Cerebellar nuclear complex (tissue), 1 donor: Measurements from ENCODE around the gene SASH1.

ENCODE experiments used
- DNase-seq, 2 experiments: peaks; one replicate each; lab custom pipeline; 2025; lab: John Stamatoyannopoulos, UW

The SASH1 gene

DNA sequence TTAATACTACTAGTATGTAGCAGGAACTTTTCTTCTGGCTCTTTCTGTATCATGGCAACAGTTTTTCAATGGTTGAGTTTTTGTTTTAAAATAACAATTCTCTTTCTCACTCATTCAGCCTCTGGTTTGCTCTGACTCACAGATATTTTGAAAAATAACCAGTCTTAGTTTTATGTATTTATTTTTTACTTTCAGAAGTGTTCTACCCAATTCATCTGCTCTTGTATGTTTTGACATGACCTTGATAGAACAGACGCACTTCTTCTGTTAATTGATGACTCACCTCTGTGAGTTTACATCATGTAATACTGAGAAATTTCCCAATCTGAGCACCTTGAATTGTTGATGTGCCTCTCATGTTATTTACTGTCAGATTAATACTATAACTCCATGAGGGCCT, 178.9 kb downstream of the SASH1 start:
- no peak for DNase-seq

DNA sequence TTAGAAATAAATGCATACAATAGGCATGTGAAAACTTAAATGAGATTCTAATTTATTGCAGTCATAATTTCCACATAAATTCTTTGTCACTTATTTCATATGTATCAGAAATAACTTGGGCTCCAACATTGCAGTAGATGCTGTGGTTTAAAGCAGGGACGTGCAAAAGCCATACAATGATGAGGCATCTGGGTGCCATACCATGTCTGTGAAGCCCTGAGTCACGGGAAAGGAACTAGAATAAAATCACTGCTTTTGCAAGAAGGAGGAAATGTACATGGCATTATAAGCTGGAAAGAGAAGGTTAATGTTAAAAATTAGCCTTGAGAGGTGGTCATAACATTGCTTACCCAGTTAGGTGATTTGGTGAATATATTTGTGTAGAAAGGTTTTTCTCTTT, 180.4 kb downstream of the SASH1 start:
- DNase-seq = no peak

DNA sequence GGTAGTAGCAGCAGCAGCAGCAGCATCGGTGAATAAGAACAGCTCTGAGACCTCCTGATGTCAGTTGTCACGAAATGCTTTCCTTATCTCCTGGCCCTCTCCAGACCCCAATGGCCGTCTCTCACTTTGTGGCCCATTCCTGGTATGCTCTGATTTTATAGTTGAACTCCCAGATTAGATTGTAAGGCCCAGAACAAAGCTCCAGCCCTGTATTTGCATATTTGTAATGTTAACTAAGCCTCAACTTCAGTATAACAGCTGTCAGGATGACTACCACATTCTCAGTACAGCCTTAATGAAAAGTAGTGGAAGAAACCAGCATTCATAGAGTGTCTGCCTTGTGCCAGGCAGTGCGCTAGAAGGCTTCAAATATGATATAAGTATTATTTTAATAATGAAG, 180.9 kb downstream of the SASH1 start:
- no peak for DNase-seq

DNA sequence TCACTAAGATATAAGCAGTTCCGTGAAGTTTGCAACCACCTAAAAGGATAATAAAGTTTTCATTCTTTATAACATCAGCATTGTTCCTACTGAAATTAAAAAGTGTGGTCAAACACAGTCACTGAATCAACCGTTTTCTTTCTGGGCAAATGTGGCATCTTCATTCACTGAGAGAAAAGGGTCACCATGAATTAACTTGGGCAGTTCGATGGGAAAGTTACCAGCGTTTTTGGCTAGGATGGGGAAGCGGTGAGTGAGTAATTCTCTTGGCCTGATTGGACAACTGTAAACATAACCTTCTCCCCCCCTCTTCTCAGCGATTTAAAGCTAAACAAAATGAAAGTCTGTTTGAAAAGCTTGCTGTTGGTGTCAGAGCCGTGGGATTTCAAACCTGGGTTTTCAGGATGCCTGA, 181.8 kb downstream of the SASH1 start:
- no peak for DNase-seq

DNA sequence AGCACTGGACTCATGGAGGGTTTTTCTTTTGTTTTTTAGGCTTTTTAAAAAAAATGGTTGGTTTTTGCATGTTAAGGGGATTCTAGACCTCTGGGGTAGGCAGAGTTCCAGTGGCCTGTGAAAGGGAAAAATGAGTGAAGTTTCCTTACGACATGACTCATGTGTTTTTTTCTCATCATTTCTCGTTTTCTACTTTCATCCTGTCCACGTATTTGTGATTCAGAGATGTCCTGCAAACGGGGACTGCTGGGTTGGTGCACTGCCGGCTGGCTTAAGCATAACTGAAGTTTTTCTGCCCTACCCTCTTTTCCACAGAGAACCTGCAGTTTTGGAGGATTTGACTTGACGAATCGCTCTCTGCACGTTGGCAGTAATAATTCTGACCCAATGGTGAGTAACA, 182.3 kb downstream of the SASH1 start:
- DNase-seq = no peak

DNA sequence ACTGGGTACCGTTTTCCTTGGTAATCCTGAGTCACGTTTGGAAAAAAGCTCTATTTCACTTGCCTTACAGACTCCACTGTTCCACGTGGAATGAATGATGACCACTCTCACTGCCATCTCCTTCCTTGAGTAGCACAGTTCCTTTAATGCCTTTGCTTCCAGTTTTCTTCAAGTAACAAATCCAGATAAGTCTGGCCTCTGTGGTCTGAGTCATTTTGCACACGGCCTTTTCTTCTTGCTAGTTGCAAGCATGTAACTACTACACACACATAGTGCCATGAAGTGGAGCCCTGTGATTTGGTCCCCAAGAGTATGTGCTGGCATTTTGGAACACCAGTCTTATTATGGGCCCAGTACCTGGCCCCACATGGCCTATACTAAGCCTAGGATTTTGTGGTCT, 182.8 kb downstream of the SASH1 start:
- no peak for DNase-seq

DNA sequence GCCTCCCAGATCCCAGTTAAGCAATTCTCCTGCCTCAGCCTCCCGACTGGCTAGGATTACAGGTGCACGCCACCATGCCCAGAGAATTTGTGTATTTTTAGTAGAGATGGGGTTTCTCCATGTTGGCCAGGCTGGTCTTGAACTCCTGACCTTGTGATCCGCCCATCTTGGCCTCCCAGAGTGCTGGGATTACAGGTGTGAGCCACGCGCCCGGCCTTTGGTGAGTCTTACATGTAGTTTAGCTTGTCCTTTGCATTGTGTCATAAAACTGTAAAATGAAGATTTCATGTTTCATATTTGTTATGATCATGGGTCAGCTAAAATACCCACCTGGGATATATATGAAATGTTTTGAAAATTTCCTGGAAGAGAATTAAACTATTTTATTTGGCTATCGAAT, 183.5 kb downstream of the SASH1 start:
- no peak for DNase-seq

DNA sequence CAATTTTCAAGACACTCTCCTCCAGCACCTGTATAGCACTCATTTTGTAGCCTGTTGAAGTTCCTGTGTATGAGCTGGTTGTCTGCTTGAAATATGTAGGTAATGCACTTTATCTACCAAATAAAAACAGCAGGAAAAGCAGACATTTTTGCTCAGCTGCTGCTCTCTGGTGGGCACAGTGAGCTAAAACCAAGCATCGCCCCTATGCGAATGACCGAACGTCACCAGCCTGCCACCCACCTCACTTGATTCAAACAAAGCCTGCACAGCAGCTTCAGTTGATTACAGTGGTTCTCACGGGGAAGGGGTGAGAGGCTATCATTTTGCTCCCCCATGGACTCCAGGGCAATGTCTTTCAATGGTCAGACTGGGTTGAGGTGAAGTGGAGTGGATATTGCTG, 185.7 kb downstream of the SASH1 start:
- DNase-seq = no peak

DNA sequence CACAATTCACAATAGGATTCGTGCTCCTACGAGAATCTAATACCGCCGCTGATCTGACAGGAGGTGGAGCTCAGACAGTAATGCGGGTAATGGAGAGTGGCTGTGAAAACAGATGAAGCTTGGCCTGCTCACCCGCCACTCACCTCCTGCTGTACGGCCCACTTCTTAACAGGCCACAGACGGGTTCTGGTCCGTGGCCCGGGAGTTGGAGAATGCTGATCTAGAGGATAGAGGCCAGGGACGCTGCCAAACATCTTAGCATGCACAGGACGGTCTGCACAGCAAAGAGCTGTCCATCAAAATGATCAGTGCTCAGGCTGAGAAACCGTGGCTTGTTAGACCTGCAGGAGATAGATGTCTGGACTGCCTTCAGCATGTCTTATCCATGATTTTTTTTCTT, 186.4 kb downstream of the SASH1 start:
- DNase-seq = no peak

DNA sequence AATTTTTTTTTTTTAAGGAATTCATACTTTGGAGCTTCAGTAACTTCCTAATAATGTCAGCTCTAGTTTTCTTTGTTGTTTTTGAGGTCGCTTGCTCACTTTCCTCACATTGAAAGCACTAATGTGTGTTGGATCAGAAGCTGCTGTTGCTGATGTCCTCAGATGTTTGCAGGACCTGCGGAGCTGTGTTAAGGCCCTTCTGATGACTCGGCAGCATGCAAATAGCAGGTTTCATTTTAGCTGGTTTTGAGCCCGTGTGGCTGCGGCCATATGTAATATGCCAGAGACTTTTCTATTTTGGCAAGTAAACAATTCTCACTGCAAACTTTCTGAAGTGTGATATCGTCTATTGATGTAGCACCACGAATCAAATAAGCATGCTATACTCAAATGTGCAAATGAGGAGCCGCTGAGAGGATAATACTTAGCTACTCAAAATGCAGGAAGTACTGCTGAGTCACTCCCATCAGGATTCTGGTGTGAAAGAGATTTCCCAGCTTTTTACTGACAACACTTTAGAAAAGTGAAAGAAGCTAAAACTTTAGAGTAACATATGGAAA, 187.8 kb downstream of the SASH1 start:
- DNase-seq = no peak

DNA sequence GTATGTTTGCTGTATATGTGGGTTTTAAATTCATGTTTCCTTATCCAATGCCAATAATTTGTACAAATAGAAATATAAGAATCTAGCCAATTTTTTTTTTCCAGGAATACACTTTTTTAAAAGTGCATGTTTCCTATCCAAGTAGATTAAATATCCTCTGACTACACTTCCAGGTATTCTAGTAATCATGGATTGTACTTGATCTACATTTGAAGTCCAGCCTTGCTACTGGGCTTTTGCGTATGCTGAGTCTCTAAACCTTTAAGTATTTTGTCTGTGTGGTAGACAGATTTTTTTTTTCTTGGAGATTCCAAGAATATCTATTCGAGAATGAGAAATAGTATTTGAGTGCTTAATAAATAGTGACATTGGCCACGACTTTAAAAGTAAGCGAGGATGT, 188.3 kb downstream of the SASH1 start:
- DNase-seq = no peak

DNA sequence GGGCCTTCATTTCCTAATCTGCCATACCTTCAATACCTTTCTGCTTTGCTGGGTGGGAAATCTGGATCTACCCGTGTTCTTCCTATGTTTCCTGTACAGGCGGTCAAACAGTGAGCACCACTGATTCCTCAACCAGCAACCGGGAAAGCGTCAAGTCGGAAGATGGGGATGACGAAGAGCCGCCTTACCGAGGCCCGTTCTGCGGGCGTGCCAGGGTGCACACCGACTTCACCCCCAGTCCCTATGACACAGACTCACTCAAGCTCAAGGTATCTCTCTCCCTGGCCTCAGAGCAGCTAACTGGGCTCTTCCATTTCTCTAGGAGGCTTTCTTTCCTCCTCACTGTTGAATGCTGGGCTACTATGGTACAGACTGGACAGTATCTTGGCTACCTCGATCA, 190.1 kb downstream of the SASH1 start:
- no peak for DNase-seq

DNA sequence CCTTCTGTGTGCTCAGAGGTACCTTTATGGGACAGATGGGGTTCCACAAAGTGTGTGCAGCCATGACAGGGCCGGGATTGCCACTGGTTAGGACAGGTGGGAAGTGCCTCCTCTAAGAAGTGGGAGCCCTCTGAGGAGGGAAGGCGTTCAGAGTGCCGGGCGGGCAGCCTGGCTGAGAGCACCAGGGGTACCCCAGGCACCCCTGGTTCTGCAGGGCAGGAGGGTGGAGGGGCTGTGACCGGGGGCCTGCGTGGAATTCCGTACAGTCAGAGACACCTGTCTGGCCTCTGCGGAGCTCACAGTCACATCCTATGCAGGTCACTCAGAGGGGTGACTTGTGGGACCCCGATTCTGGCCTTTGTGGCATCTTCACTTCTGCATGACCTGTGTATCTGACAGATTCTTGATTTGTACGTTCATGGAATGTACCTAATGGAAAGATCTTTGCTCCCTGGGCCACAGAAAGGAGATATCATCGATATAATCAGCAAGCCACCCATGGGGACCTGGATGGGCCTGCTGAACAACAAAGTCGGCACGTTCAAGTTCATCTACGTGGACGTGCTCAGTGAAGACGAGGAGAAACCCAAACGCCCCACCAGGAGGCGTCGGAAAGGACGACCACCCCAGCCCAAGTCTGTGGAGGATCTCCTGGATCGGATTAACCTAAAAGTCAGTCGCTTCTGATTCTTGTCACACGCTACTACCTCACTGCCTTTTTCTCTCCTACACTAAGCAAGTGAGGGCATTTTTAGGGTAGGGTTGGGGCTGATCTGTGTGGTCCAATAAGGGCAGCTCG, 190.9 kb downstream of the SASH1 start:
- DNase-seq = no peak

DNA sequence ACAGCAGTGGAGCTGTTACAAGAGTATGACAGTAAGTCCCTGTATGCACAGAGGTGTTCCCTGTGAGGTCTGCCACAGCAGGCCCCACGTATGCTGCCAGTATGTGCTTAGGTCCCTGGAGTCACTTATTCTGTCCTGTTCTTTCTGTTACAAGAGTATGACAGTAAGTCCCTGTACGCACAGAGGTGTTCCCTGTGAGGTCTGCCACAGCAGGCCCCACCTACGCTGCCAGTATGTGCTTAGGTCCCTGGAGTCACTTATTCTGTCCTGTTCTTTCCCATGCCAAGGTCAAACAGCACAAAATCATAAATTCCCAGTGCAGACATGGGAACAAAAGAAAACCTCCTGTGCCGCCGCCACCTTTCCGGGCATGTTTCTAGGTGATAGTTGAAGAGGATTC, 192.2 kb downstream of the SASH1 start:
- no peak for DNase-seq

DNA sequence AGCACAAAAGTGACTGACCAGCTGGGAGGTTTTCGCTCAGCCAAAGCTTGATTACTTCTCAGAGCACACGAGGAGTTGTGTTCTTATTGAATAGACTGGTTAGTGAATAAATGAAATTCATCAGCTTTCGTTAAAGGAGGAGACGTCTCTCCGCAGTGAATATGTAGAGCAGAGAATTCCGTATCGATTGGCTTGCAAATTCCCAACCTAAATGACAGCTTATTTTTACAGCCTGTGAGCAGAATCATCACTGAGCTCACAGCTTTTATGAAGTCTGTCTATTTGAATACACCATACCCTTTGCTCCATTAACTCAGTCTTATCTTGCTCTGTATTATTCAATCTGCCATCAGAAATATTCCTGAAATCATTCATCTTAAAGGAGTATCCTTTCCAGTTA, 192.7 kb downstream of the SASH1 start:
- DNase-seq = no peak

DNA sequence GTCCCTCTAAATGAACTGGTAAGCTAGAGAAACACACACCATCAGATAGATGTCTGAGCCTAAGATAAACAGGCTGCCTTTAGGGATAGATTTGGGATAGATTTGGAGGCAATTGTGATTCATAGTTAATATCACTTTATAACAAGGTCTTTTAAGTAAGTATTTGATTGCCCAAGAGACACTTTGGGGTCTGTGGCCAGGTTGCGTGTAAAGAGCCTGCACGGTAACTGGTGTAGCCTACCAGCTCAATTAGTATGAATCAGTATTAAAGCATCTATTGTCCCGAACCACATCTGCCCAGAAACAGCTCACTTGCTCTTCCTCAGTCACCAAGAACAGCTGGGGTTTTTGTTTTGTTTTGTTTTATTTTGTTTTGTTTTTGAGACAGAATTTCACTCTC, 193.3 kb downstream of the SASH1 start:
- DNase-seq = no peak

DNA sequence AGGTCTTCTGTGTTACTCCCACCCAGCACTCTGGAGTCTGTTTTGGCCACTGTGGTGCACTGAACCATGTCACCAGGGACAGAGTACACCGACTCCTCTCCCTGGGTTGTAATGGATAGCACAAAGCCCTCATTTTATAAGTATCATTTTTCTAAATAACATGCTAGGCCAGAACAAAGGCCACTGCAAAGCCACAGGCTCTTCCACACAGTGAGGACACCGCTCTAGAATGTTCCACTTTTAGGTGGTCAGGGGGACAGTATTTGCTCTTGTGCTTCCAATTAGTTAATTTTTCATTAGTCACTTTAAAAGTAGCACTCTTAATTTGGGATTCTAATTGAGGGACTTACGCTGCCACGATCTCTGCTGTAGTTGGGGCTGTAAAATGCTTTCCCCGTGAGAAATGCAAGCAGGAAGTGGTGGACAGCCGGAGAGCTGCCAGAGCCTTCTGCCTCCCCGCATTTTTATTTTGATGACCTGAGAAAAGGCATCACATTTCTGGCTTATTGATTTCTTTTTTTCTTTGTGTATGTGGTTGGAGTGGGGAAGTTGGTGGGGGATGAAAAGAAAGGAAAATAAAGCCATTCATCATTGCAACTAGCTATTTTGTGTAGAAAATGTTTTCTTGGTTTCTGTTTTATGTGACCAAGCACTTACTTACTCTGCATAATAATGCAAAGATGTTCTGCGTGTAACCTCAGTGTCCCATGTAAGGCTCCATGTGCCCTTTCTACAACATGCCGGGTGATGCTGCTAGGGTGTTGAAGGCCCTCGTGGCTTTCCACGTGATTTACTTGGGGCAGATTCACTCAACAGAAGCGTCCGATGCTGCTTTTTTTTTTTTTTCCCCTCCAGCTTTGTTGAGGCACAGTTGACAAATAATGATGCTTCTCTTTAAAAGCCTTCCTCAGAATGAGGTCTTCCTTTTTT, 195.9 kb downstream of the SASH1 start:
- no peak for DNase-seq

DNA sequence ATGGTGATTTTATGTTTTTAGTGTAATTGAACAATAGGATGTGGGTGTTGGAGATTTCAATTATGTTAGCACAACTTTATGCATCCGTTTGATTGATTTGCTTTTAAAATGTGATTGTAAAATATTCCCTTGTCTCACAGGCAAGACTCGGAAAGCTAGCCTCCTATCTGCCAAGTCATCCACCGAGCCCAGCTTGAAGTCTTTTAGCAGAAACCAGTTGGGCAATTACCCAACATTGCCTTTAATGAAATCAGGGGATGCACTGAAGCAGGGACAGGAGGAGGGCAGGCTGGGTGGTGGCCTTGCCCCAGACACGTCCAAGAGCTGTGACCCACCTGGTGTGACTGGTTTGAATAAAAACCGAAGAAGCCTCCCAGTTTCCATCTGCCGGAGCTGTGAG, 200.9 kb downstream of the SASH1 start:
- no peak for DNase-seq

DNA sequence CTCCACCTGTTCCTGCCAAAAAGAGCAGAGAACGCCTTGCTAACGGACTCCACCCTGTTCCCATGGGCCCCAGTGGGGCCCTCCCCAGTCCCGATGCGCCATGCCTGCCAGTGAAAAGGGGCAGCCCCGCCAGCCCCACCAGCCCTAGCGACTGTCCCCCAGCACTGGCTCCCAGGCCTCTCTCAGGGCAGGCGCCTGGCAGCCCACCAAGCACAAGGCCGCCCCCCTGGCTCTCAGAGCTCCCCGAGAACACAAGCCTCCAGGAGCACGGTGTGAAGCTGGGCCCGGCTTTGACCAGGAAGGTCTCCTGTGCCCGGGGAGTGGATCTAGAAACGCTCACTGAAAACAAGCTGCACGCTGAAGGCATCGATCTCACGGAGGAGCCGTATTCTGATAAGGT, 201.8 kb downstream of the SASH1 start:
- no peak for DNase-seq

DNA sequence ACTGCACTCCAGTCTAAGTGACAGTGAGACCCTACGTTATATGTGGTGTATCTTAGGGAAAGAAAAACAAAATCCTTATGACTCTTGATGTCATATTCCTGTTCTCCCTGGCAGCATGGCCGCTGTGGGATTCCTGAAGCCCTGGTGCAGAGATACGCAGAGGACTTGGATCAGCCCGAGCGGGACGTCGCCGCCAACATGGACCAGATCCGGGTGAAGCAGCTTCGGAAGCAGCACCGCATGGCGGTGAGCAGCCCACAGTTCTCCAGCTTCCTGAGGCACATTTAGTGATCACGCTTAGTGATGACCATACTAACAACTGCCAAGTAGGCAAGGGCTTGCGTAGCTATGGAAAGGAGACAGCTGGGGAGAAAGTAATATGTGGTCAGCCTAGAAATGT, 203.3 kb downstream of the SASH1 start:
- no peak for DNase-seq

DNA sequence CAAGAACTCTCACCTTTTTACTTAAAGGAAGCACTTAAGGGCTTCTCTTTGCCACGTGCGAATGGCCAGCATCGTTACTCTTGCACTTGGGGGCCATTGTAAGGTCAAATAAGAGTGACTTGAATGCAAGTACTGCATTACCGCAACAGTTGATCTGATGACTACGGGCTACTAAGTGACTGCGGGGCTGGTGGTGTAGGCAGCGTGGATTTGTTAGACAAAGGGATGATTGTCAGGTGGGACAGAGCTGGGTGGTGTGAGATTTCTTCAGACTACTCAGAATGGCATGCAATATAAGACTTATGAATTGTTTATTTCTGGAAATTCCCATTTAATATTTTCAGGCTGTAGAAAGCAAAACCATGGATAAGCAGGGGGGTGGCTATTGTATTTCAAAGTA, 204.5 kb downstream of the SASH1 start:
- DNase-seq = no peak

DNA sequence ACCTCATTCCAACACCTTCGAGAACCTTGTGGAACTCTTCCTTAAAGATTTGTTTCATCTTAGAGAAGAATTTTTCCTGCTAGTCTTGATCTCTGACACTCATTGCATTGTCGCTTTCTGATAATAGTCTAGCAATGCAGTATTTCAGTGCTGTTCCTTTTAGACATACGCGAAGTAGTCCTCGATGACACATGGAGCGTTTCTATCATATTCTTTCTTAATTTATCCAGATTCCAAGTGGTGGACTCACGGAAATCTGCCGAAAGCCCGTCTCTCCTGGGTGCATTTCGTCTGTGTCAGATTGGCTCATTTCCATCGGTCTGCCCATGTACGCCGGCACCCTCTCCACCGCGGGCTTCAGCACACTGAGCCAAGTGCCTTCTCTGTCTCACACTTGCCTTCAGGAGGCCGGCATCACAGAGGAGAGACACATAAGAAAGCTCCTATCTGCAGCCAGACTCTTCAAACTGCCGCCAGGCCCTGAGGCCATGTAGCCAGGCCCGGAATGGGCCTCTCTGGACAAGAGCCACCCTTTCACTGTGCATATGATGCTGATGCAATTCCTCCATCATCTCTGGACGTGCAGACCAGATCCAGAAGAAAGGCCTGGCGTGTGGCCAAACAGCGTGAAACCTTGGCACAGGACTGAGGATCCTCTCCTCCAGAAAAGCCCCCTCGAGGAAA, 205.6 kb downstream of the SASH1 start:
- no peak for DNase-seq
